HepG2 (cell line): ENCODE results near the gene MOK. TPM values are rescaled to one million over a fixed set of nuclear protein-coding genes. Genes with fewer than 3 reads are reported as not detected.

Experiments used
- HINFP ChIP-seq: sonication (generic); formaldehyde crosslinking; IDR thresholded peaks from 2 replicates; pipeline ENCODE4 v1.4.0; 2020; ENCODE audit warnings: low read depth, mild to moderate bottlenecking, missing genetic modification reagents
- NCOA5 ChIP-seq: sonication (generic); formaldehyde crosslinking; IDR thresholded peaks from 2 replicates; pipeline ENCODE4 v1.4.0; 2020; ENCODE audit warnings: missing genetic modification reagents
- REL ChIP-seq: sonication (generic); formaldehyde crosslinking; conservative IDR thresholded peaks from 2 replicates; pipeline ENCODE4 v1.8.0; 2022; ENCODE audit warnings: mild to moderate bottlenecking, missing genetic modification reagents, moderate library complexity
- TFDP1 ChIP-seq: IDR thresholded peaks from 2 replicates; pipeline ENCODE4 v1.6.1; 2016; ENCODE audit warnings: missing compliant biosample characterization, missing genetic modification reagents, borderline replicate concordance
- ZBTB40 ChIP-seq, 2 experiments: fragments of 450-650 bp in 1 of 2; sonication (generic) in 1 of 2; formaldehyde crosslinking in 1 of 2; IDR thresholded peaks; 2 replicates each; pipeline versions ENCODE4 v1.6.1 to v1.8.0; 2016 to 2022; ENCODE audit warnings: antibody characterized with exemption in 1 of 2, mild to moderate bottlenecking in 1 of 2, missing genetic modification reagents in 1 of 2
- ZMYM3 ChIP-seq: sonication (generic); formaldehyde crosslinking; IDR thresholded peaks from 2 replicates; pipeline ENCODE4 v1.5.1; 2020; ENCODE audit warnings: mild to moderate bottlenecking, missing genetic modification reagents
- ZNF280B ChIP-seq: sonication (generic); formaldehyde crosslinking; IDR thresholded peaks from 2 replicates; pipeline ENCODE4 v1.5.0; 2020; ENCODE audit warnings: missing genetic modification reagents, mild to moderate bottlenecking, borderline replicate concordance
- ZNF33B ChIP-seq: sonication (generic); formaldehyde crosslinking; IDR thresholded peaks from 2 replicates; pipeline ENCODE4 v1.5.1; 2020; ENCODE audit warnings: mild to moderate bottlenecking, missing genetic modification reagents
- ZNF451 ChIP-seq: sonication (generic); formaldehyde crosslinking; IDR thresholded peaks from 2 replicates; pipeline ENCODE4 v1.5.0; 2020; ENCODE audit warnings: mild to moderate bottlenecking, missing genetic modification reagents
- ZNF605 ChIP-seq: sonication (generic); formaldehyde crosslinking; IDR thresholded peaks from 2 replicates; pipeline ENCODE4 v1.8.0; 2022; ENCODE audit warnings: mild to moderate bottlenecking, missing genetic modification reagents
- ZNF772 ChIP-seq: sonication (generic); formaldehyde crosslinking; IDR thresholded peaks from 2 replicates; pipeline ENCODE4 v1.5.0; 2020; ENCODE audit warnings: mild to moderate bottlenecking, missing genetic modification reagents
- ZNF775 ChIP-seq: sonication (generic); formaldehyde crosslinking; IDR thresholded peaks from 2 replicates; pipeline ENCODE4 v1.4.0; 2020; ENCODE audit warnings: missing genetic modification reagents, mild to moderate bottlenecking, moderate library complexity, borderline replicate concordance
- polyA plus RNA-seq, 8 experiments: library from polyadenylated mRNA; depleted of rRNA in 3 of 8; stranded (reverse) in 7 of 8; unstranded in 1 of 8; fragments of >200 nt; fragmentation: Illumina TruSeq in 4 of 8; extraction: Trizol in 4 of 8; gene quantifications; 2 replicates each; pipeline versions ENCODE4 v1.2.1 to v1.2.3, GENCODE V29; 2011 to 2016; ENCODE audit warnings: low read depth in 4 of 8, missing spikeins in 1 of 8, mixed read lengths in 1 of 8; ENCODE audit not compliant: insufficient read depth in 1 of 8
- total RNA-seq, 5 experiments: library from RNA; depleted of rRNA; stranded (reverse); fragments of >200 nt; fragmentation: Illumina TruSeq; extraction: Trizol; gene quantifications; 2 replicates each; pipeline ENCODE4 v1.2.3, GENCODE V29; 2016; ENCODE audit warnings: low read depth in 1 of 5

The MOK gene
- total and polyA plus RNA-seq, 2 of the 13 experiments (the other 11 are each of a cell fraction or from before 2014, with no cell fraction given) = 15.3 to 16.9 TPM

- no peak for TF ChIP-seq ZBTB40 (IDR thresholded peaks at IDR 0.05)
- TF ChIP-seq ZBTB40 (CRISPR knock-in tag; IDR thresholded peaks at IDR 0.05) = peak; percentile 25; the same call in 1 of the 2 replicates
- peak; percentile 71; the same call in 1 of the 2 replicates for TF ChIP-seq ZNF772 (CRISPR knock-in tag)
- TF ChIP-seq ZNF451 (CRISPR knock-in tag) = 0 out of 2 replicates have a peak, but pooled peaks have one; percentile 29
- TF ChIP-seq NCOA5 = no peak
- no peak for TF ChIP-seq REL (CRISPR knock-in tag)
- TF ChIP-seq ZNF775 (CRISPR knock-in tag) = no peak
- TF ChIP-seq ZNF605 (CRISPR knock-in tag) = no peak
- peak; percentile 66; the same call in 1 of the 2 replicates for TF ChIP-seq TFDP1 (CRISPR knock-in tag)
- TF ChIP-seq ZNF33B (CRISPR knock-in tag) = no peak
- peak; percentile 30; the same call in 1 of the 2 replicates for TF ChIP-seq ZMYM3 (CRISPR knock-in tag)
- TF ChIP-seq ZNF280B (CRISPR knock-in tag) = no peak
- no peak for TF ChIP-seq HINFP (CRISPR knock-in tag)
Measured at GRCh38 chr14:102319351-102320032, 14.5 kb upstream of the MOK start, which contains the start of gene ZNF839 (continued).
